Thyroid gland (tissue), 4 donors: Measurements from ENCODE around the gene GTPBP4.
"Not testable (repeated sequence)": the region's sequence is repeated elsewhere in the genome, so short reads cannot be mapped to it uniquely, and the experiment has no call there.

ENCODE experiments used
- POLR2A ChIP-seq, 2 donors: fragments of 450-650 bp; IDR thresholded peaks; one replicate each; pipeline ENCODE4 v1.6.1; 2017; ENCODE audit warnings: antibody characterized with exemption in 2 of 2, mild to moderate bottlenecking in 2 of 2, moderate library complexity in 1 of 2
- TF ChIP-seq, protein P1 (sequence below), 6 experiments: fragments of 200-600 bp in 3 of 6; fragments of 450-650 bp in 3 of 6; sonication (generic) in 3 of 6; IDR thresholded peaks; one replicate each; pipeline ENCODE4 v1.5.1; 2016 to 2019; ENCODE audit warnings: antibody characterized with exemption in 6 of 6, mild to moderate bottlenecking in 2 of 6, inconsistent platforms in 1 of 6, moderate library complexity in 1 of 6

DNA sequence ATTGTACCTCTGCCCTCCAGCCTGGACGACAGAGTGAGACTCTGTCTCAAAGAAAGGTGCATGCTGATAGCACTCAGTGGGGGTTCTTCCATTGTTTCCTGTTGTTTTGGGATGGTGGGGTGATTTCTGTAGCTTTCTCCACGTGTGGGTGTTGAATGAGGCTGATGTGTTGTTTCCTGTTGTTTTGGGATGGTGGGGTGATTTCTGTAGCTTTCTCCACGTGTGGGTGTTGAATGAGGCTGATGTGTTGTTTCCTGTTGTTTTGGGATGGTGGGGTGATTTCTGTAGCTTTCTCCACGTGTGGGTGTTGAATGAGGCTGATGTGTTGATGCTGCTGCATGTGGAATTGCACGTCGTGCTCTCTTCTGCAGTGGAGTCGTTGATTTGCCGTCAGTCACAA is 21.7 kb downstream of the GTPBP4 start:
- TF ChIP-seq POLR2A (IDR thresholded peaks at IDR 0.05): not testable (repeated sequence)
- TF ChIP-seq, protein P1, sequence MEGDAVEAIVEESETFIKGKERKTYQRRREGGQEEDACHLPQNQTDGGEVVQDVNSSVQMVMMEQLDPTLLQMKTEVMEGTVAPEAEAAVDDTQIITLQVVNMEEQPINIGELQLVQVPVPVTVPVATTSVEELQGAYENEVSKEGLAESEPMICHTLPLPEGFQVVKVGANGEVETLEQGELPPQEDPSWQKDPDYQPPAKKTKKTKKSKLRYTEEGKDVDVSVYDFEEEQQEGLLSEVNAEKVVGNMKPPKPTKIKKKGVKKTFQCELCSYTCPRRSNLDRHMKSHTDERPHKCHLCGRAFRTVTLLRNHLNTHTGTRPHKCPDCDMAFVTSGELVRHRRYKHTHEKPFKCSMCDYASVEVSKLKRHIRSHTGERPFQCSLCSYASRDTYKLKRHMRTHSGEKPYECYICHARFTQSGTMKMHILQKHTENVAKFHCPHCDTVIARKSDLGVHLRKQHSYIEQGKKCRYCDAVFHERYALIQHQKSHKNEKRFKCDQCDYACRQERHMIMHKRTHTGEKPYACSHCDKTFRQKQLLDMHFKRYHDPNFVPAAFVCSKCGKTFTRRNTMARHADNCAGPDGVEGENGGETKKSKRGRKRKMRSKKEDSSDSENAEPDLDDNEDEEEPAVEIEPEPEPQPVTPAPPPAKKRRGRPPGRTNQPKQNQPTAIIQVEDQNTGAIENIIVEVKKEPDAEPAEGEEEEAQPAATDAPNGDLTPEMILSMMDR (IDR thresholded peaks at IDR 0.05): not testable (repeated sequence)
